HepG2 (cell line): ENCODE results near the gene LTA. TPM values are rescaled to one million over a fixed set of nuclear protein-coding genes. Genes with fewer than 3 reads are reported as not detected.

Experiments used
- CCDC6 ChIP-seq: sonication (generic); formaldehyde crosslinking; IDR thresholded peaks from 2 replicates; pipeline ENCODE4 v1.8.1; 2022; ENCODE audit warnings: mild to moderate bottlenecking, missing genetic modification reagents, moderate library complexity
- GZF1 ChIP-seq: sonication (generic); formaldehyde crosslinking; IDR thresholded peaks from 2 replicates; pipeline ENCODE4 v1.5.1; 2020; ENCODE audit warnings: mild to moderate bottlenecking, missing genetic modification reagents
- HNF4A ChIP-seq: sonication (generic); formaldehyde crosslinking; IDR thresholded peaks from 2 replicates; pipeline ENCODE4 v1.4.0; 2020; ENCODE audit warnings: missing genetic modification reagents
- IKZF4 ChIP-seq: sonication (generic); formaldehyde crosslinking; IDR thresholded peaks from 2 replicates; pipeline ENCODE4 v1.5.1; 2020; ENCODE audit warnings: borderline replicate concordance, mild to moderate bottlenecking, low read depth, missing genetic modification reagents; ENCODE audit errors: not compliant biosample characterization
- JDP2 ChIP-seq: sonication (generic); formaldehyde crosslinking; IDR thresholded peaks from 2 replicates; pipeline ENCODE4 v1.8.1; 2022; ENCODE audit warnings: missing genetic modification reagents, borderline replicate concordance
- JUNB ChIP-seq: sonication (generic); formaldehyde crosslinking; IDR thresholded peaks from 2 replicates; pipeline ENCODE4 v1.8.0; 2022; ENCODE audit warnings: missing genetic modification reagents, mild to moderate bottlenecking, borderline replicate concordance
- MAFG ChIP-seq: sonication (generic); formaldehyde crosslinking; IDR thresholded peaks from 2 replicates; pipeline ENCODE4 v1.5.1; 2020; ENCODE audit warnings: mild to moderate bottlenecking, missing genetic modification reagents
- MAFK ChIP-seq, 2 experiments: IDR thresholded peaks in 1 of 2; conservative IDR thresholded peaks in 1 of 2; 2 replicates each; pipeline ENCODE4 v1.6.1; 2011; ENCODE audit warnings: improper control_type of control experiment in 2 of 2, low read length in 2 of 2
- MBNL3 ChIP-seq: fragments of 250-450 bp; sonication (Bioruptor Pico); conservative IDR thresholded peaks from 2 replicates; pipeline ENCODE4 v1.8.0; 2022; ENCODE audit warnings: mild to moderate bottlenecking, inconsistent platforms
- MTF1 ChIP-seq: sonication (generic); formaldehyde crosslinking; IDR thresholded peaks from 2 replicates; pipeline ENCODE4 v1.5.0; 2020; ENCODE audit warnings: missing genetic modification reagents
- NAIF1 ChIP-seq: sonication (generic); formaldehyde crosslinking; IDR thresholded peaks from 2 replicates; pipeline ENCODE4 v1.5.0; 2020; ENCODE audit warnings: mild to moderate bottlenecking, missing genetic modification reagents, borderline replicate concordance
- NR2F6 ChIP-seq, 2 experiments: IDR thresholded peaks; 2 replicates each; pipeline ENCODE4 v1.6.1; 2016; ENCODE audit warnings: antibody characterized with exemption in 1 of 2, mild to moderate bottlenecking in 1 of 2
- PITX1 ChIP-seq: sonication (generic); formaldehyde crosslinking; IDR thresholded peaks from 2 replicates; pipeline ENCODE4 v1.5.1; 2020; ENCODE audit warnings: mild to moderate bottlenecking, missing genetic modification reagents
- RBAK ChIP-seq: sonication (generic); formaldehyde crosslinking; IDR thresholded peaks from 2 replicates; pipeline ENCODE4 v1.5.1; 2020; ENCODE audit warnings: mild to moderate bottlenecking, missing genetic modification reagents
- SRF ChIP-seq: IDR thresholded peaks from 2 replicates; pipeline ENCODE4 v1.6.1; 2011; ENCODE audit warnings: mild to moderate bottlenecking, low read depth, low read length, moderate library complexity
- SRSF1 ChIP-seq: fragments of 200-400 bp; formaldehyde crosslinking; optimal IDR thresholded peaks from 2 replicates; pipeline ENCODE3; 2017; ENCODE audit warnings: mild to moderate bottlenecking, low read depth, low read length, moderate library complexity
- TARDBP ChIP-seq: sonication (generic); formaldehyde crosslinking; IDR thresholded peaks from 2 replicates; pipeline ENCODE4 v1.8.0; 2022; ENCODE audit warnings: mild to moderate bottlenecking, missing genetic modification reagents
- ZBTB2 ChIP-seq: sonication (generic); formaldehyde crosslinking; IDR thresholded peaks from 2 replicates; pipeline ENCODE4 v1.8.0; 2022; ENCODE audit warnings: low read depth, missing genetic modification reagents
- ZBTB38 ChIP-seq: sonication (generic); formaldehyde crosslinking; IDR thresholded peaks from 2 replicates; pipeline ENCODE4 v1.5.1; 2020; ENCODE audit warnings: mild to moderate bottlenecking, missing genetic modification reagents
- ZFY ChIP-seq: sonication (generic); formaldehyde crosslinking; IDR thresholded peaks from 2 replicates; pipeline ENCODE4 v1.4.0; 2020; ENCODE audit warnings: missing genetic modification reagents
- ZMYM2 ChIP-seq: sonication (generic); formaldehyde crosslinking; IDR thresholded peaks from 2 replicates; pipeline ENCODE4 v1.8.0; 2022; ENCODE audit warnings: mild to moderate bottlenecking, missing genetic modification reagents
- ZNF317 ChIP-seq: sonication (generic); formaldehyde crosslinking; IDR thresholded peaks from 2 replicates; pipeline ENCODE4 v1.5.0; 2020; ENCODE audit warnings: mild to moderate bottlenecking, missing genetic modification reagents
- ZNF362 ChIP-seq: sonication (generic); formaldehyde crosslinking; IDR thresholded peaks from 2 replicates; pipeline ENCODE4 v1.4.0; 2020; ENCODE audit warnings: missing genetic modification reagents, mild to moderate bottlenecking, borderline replicate concordance
- ZNF414 ChIP-seq: sonication (generic); formaldehyde crosslinking; IDR thresholded peaks from 2 replicates; pipeline ENCODE4 v1.5.0; 2020; ENCODE audit warnings: missing genetic modification reagents
- ZNF552 ChIP-seq: sonication (generic); formaldehyde crosslinking; IDR thresholded peaks from 2 replicates; pipeline ENCODE4 v1.9.0; 2022; ENCODE audit warnings: missing genetic modification reagents, mild to moderate bottlenecking, borderline replicate concordance
- ZNF572 ChIP-seq: sonication (generic); formaldehyde crosslinking; IDR thresholded peaks from 2 replicates; pipeline ENCODE4 v1.5.1; 2020; ENCODE audit warnings: mild to moderate bottlenecking, missing genetic modification reagents
- ZNF577 ChIP-seq: sonication (generic); formaldehyde crosslinking; IDR thresholded peaks from 2 replicates; pipeline ENCODE4 v1.4.0; 2020; ENCODE audit warnings: mild to moderate bottlenecking, low read depth, missing genetic modification reagents, borderline replicate concordance
- ZNF672 ChIP-seq: sonication (generic); formaldehyde crosslinking; IDR thresholded peaks from 2 replicates; pipeline ENCODE4 v1.8.1; 2022; ENCODE audit warnings: missing genetic modification reagents
- polyA plus RNA-seq, 8 experiments: library from polyadenylated mRNA; depleted of rRNA in 3 of 8; stranded (reverse) in 7 of 8; unstranded in 1 of 8; fragments of >200 nt; fragmentation: Illumina TruSeq in 4 of 8; extraction: Trizol in 4 of 8; gene quantifications; 2 replicates each; pipeline versions ENCODE4 v1.2.1 to v1.2.3, GENCODE V29; 2011 to 2016; ENCODE audit warnings: low read depth in 4 of 8, missing spikeins in 1 of 8, mixed read lengths in 1 of 8; ENCODE audit not compliant: insufficient read depth in 1 of 8
- total RNA-seq, 5 experiments: library from RNA; depleted of rRNA; stranded (reverse); fragments of >200 nt; fragmentation: Illumina TruSeq; extraction: Trizol; gene quantifications; 2 replicates each; pipeline ENCODE4 v1.2.3, GENCODE V29; 2016; ENCODE audit warnings: low read depth in 1 of 5

The LTA gene
- total and polyA plus RNA-seq, 2 of the 13 experiments (the other 11 are each of a cell fraction or from before 2014, with no cell fraction given) = 0.09 TPM; not detected in 1

GRCh38 chr6:31546339-31546957, 25.6 kb upstream of the LTA start, which contains the start of gene ATP6V1G2 (continued):
- TF ChIP-seq ZNF362 (peak; percentile 26; the same call in 1 of the 2 replicates), SRSF1 (no peak), ZNF414 (CRISPR knock-in tag) (no peak), ZNF317 (CRISPR knock-in tag) (no peak), HNF4A (CRISPR knock-in tag) (no peak), ZBTB2 (CRISPR knock-in tag) (no peak), ZMYM2 (no peak), ZFY (CRISPR knock-in tag) (no peak), ZNF577 (CRISPR knock-in tag) (no peak), SRF (no peak), NAIF1 (CRISPR knock-in tag) (no peak), JDP2 (no peak), JUNB (no peak), PITX1 (CRISPR knock-in tag) (peak; percentile 50; the same call in 1 of the 2 replicates), ZNF552 (no peak), ZNF672 (CRISPR knock-in tag) (no peak), CCDC6 (CRISPR knock-in tag) (peak; percentile 54; the same call in 1 of the 2 replicates), MAFG (CRISPR knock-in tag) (no peak), TARDBP (CRISPR knock-in tag) (peak; percentile 33; the same call in 1 of the 2 replicates), MTF1 (CRISPR knock-in tag) (no peak), NR2F6 (IDR thresholded peaks at IDR 0.05) (peak; percentile 8), NR2F6 (CRISPR knock-in tag; IDR thresholded peaks at IDR 0.05) (peak; percentile 65; the same call in 1 of the 2 replicates), MBNL3 (CRISPR knock-in tag) (no peak), RBAK (CRISPR knock-in tag) (no peak), MAFK (conservative IDR thresholded peaks at IDR 0.05 in 1 of 2, IDR thresholded peaks at IDR 0.05 in 1 of 2; ENCODE audit: low read length in 2 of 2) (0 out of 4 replicates have a peak, but pooled peaks of 1 of the 2 experiments have one; percentile 20), IKZF4 (no peak), ZNF572 (CRISPR knock-in tag) (peak; percentile 63; the same call in 1 of the 2 replicates), GZF1 (CRISPR knock-in tag) (no peak), ZBTB38 (CRISPR knock-in tag) (no peak)
